Subcutaneous abdominal adipose tissue (tissue), 5 donors: ENCODE data around the gene IFT20.

Source experiments
- H3K27ac ChIP-seq: one replicate; pipeline ENCODE4 v1.7.0; 2013; ENCODE audit warnings: low read depth, mild to moderate bottlenecking, inconsistent platforms, low read length, moderate library complexity
- H3K27me3 ChIP-seq, 5 donors: one replicate each; pipeline ENCODE4 v1.7.0; 2013; ENCODE audit warnings: low read length in 5 of 5, inconsistent platforms in 1 of 5; ENCODE audit not compliant: control insufficient read depth in 5 of 5, insufficient read depth in 4 of 5
- H3K36me3 ChIP-seq, 5 donors: one replicate each; pipeline ENCODE4 v1.7.0; 2013; ENCODE audit warnings: low read length in 5 of 5; ENCODE audit not compliant: control insufficient read depth in 5 of 5, insufficient read depth in 5 of 5
- H3K4me1 ChIP-seq, 5 donors: one replicate each; pipeline ENCODE4 v1.7.0; 2013; ENCODE audit warnings: low read length in 5 of 5, mild to moderate bottlenecking in 3 of 5, moderate library complexity in 1 of 5; ENCODE audit not compliant: control insufficient read depth in 5 of 5, insufficient read depth in 5 of 5
- H3K4me3 ChIP-seq, 5 donors: one replicate each; pipeline ENCODE4 v1.7.0; 2013; ENCODE audit warnings: low read length in 5 of 5, low read depth in 1 of 5
- H3K9ac ChIP-seq, 5 donors: one replicate each; pipeline ENCODE4 v1.7.0; 2013; ENCODE audit warnings: low read length in 5 of 5, mild to moderate bottlenecking in 4 of 5, moderate library complexity in 3 of 5
- H3K9me3 ChIP-seq, 5 donors: one replicate each; pipeline ENCODE4 v1.7.0; 2013; ENCODE audit warnings: low read length in 5 of 5; ENCODE audit not compliant: control insufficient read depth in 5 of 5
- donor health status: healthy.
- donor health status: healthy.
- donor health status: healthy.
- donor health status: healthy.
- donor health status: healthy.

IFT20 gene

DNA sequence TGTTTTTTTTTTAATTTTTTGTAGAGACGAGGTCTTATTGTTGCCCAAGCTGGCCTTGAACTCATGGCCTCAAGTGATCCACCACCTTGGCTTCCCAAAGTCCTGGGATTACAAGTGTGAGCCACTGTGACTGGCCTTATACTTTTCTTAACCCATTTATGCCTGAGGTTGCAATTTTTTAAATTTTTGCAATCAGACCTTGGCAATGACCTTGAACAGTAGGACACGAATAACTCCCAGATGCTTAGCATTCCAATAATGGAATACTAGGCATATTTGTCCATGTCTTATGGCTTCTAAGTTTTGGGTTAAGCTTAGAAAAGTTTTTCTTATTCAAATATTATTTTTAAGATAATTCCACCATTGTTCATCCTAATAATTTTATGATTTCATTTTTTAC lies 44.6 kb downstream of the IFT20 start:
- Histone ChIP-seq H3K9ac (no peak overlapping the region), H3K4me3 (no peak overlapping the region), H3K36me3 (no peaks in the 10 kb centered on the region), H3K9me3 (no peaks in the 10 kb centered on the region), H3K27ac (no peak overlapping the region), H3K27me3 (peaks cover 0 to 4% (median 0%) of the 10 kb centered on the region in 5 donors), H3K4me1 (no peaks in the 10 kb centered on the region)

DNA sequence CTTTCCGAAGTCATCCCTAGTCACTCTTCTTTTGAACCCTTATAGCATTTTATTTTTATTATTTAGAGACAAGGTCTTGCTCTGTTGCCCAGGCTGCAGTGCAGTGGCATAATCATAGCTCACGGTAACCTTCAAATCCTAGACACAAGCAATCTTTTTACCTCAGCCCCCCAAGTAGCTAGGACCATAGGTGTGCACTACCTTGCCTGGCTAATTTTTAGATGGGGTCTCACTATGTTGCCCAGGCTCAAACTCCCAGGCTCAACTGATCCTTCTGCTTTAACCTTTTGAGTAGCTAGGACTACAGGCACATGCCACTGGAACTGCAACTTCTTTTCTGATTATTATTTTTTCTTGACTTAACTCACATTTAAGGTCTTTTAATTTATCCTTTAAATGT lies 49.3 kb downstream of the IFT20 start:
- Histone ChIP-seq H3K9me3 (no peaks in the 10 kb centered on the region), H3K27me3 (no peaks in the 10 kb centered on the region), H3K27ac (no peak overlapping the region)

DNA sequence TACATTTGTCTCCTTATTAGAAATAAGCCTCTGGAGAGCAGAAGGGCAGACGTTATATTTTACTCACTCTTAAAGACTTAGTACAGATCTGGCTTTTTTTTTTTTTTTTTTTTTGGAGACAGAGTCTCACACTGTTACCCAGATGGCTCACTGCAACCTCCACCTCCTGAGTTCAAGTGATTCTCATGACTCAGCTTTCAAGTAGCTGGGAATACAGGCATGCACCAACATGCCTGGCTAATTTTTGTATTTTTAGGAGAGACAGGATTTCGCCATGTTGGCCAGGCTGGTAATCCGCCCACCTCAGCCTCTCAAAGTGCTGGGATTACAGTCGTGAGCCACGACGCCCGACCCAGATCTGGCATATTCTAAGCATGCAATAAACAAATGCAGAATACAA lies 52.7 kb downstream of the IFT20 start:
- Histone ChIP-seq H3K36me3 (no peaks in the 10 kb centered on the region), H3K9ac (no peak overlapping the region), H3K27ac (no peak overlapping the region), H3K4me3 (no peak overlapping the region), H3K9me3 (no peaks in the 10 kb centered on the region), H3K27me3 (no peaks in the 10 kb centered on the region), H3K4me1 (no peaks in the 10 kb centered on the region)

More for the DNA sequence above, 49.3 kb downstream of the IFT20 start:
- no peaks in the 10 kb centered on the region for H3K4me1 ChIP-seq
- H3K4me3 ChIP-seq = no peak overlapping the region
- H3K9ac ChIP-seq = no peak overlapping the region
- H3K36me3 ChIP-seq = no peaks in the 10 kb centered on the region

DNA sequence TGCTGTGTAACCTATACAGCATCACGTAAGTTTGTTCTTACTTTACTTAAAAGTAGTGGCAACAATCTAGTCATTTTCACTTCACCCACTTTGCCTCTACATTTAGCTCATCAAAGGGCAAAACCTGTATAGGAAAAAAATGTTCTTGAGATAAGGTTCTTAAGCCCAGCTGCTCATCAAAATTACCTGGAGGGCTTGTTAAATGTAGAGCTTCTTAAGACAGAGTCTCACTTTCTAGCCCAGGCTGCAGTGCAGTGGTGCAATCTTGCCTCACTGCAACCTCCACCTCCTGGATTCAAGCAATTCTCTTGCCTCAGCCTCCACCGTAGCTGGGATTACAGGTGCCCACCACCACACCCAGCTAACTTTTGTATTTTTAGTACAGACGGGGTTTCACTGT lies 54.4 kb downstream of the IFT20 start:
- Histone ChIP-seq H3K9me3 (no peaks in the 10 kb centered on the region), H3K27me3 (peaks cover 0 to 4% (median 0%) of the 10 kb centered on the region in 5 donors), H3K9ac (no peak overlapping the region), H3K4me1 (no peaks in the 10 kb centered on the region), H3K36me3 (no peaks in the 10 kb centered on the region), H3K4me3 (no peak overlapping the region), H3K27ac (no peak overlapping the region)

DNA sequence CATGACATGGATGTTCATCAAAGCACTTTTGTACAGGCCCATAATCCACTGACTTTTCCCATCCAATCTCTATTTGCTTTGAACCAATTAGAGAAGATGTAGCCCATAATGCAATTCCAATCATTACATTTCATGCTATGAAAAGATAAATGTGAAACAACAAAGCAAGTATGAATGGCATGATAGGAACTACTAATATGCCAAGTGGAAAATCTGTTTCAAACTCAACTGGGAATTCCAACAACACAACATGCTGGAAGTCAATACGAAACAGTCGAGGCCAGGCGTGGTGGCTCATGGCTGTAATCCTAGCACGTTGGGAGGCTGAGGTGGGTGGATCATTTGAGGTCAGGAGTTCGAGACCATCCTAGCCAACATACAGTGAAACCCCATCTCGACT lies 55.9 kb downstream of the IFT20 start:
- H3K4me1 ChIP-seq = no peaks in the 10 kb centered on the region
- H3K9ac ChIP-seq = no peak overlapping the region
- H3K36me3 ChIP-seq = no peaks in the 10 kb centered on the region
- peaks cover 0 to 4% (median 0%) of the 10 kb centered on the region in 5 donors for H3K27me3 ChIP-seq
- no peaks in the 10 kb centered on the region for H3K9me3 ChIP-seq
- H3K4me3 ChIP-seq = no peak overlapping the region
- no peak overlapping the region for H3K27ac ChIP-seq
